ENCODE measurements around the gene KIF20B. TPM values are rescaled to one million over a fixed set of nuclear protein-coding genes. Genes with fewer than 3 reads are reported as not detected.

The KIF20B gene, protein sequence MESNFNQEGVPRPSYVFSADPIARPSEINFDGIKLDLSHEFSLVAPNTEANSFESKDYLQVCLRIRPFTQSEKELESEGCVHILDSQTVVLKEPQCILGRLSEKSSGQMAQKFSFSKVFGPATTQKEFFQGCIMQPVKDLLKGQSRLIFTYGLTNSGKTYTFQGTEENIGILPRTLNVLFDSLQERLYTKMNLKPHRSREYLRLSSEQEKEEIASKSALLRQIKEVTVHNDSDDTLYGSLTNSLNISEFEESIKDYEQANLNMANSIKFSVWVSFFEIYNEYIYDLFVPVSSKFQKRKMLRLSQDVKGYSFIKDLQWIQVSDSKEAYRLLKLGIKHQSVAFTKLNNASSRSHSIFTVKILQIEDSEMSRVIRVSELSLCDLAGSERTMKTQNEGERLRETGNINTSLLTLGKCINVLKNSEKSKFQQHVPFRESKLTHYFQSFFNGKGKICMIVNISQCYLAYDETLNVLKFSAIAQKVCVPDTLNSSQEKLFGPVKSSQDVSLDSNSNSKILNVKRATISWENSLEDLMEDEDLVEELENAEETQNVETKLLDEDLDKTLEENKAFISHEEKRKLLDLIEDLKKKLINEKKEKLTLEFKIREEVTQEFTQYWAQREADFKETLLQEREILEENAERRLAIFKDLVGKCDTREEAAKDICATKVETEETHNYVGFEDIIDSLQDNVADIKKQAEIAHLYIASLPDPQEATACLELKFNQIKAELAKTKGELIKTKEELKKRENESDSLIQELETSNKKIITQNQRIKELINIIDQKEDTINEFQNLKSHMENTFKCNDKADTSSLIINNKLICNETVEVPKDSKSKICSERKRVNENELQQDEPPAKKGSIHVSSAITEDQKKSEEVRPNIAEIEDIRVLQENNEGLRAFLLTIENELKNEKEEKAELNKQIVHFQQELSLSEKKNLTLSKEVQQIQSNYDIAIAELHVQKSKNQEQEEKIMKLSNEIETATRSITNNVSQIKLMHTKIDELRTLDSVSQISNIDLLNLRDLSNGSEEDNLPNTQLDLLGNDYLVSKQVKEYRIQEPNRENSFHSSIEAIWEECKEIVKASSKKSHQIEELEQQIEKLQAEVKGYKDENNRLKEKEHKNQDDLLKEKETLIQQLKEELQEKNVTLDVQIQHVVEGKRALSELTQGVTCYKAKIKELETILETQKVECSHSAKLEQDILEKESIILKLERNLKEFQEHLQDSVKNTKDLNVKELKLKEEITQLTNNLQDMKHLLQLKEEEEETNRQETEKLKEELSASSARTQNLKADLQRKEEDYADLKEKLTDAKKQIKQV (N-terminal part only)
- total RNA-seq = 3.1 and 4.0 TPM in 2 replicates

DNA sequence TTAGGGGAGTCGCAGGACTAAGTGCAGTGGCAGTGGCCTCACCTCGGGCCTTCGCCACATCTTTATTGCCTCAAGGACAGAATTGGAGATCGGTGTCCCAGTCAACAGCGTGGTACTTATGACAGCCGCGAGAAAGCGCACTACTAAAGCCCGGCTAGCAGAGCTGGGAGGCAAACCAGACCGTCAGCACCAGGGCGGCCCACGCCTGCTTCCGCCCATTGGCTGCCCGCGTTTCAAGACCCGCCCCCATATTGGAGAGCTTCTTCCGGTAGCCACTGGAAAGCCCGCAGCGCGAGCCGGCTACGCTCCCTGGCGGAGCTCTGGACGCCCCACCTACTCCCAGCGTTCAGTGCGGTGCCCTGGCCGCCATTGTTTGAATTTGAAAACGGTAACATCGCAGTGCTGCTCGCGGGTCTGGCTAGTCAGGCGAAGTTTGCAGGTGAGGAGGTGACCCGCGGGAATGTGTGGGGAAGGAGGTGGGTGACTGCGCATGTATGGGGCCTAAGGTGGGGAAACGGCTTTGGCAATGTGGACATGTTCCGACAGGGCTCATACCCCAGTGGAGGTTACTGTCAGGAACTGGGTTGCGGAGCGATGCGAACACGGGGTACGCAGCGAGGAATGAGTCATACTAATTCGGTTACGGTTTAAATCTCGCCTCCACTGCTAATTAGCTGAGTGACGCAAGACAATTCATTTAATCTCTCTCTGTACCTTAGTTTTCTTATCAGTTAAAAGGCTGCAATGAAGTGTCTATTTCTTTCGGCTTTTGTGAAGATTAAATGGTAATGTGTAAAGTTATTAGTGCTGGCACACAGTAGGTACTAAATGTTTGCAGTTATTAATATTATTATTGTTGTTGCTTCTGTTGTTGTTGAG, at the start of gene KIF20B:
TSS of gene KIF20B (plus strand) at position 349 of the 879 bp plus-strand sequence. CDS start 3,705 bp downstream, outside the sequence.

Other genes starting within 250 kb of the KIF20B start
- gene SLC16A12, start 166.0 kb upstream of the KIF20B start, total RNA-seq = under 0.01 and 3.6 TPM in 2 replicates
- 9.4 and 17.1 TPM in 2 replicates for gene PANK1, start 56.3 kb upstream of the KIF20B start, total RNA-seq

Data from tracheal epithelial cell (primary cell).